Non-pigmented ciliary epithelial cell (primary cell): ENCODE data around the gene OR52E4.

Experiments
- DNase-seq: peaks from one replicate; pipeline ENCODE4 v3.0.0-alpha.2; 2010; ENCODE audit warnings: low read depth

OR52E4 gene

GRCh38 chr11:5880329-5880728 is at the start of gene OR52E4:
Gene OR52E4, plus strand, starts transcription at chr11:5880629. Its CDS starts 3,664 bp downstream, at chr11:5884293.
- no peak for DNase-seq

DNA sequence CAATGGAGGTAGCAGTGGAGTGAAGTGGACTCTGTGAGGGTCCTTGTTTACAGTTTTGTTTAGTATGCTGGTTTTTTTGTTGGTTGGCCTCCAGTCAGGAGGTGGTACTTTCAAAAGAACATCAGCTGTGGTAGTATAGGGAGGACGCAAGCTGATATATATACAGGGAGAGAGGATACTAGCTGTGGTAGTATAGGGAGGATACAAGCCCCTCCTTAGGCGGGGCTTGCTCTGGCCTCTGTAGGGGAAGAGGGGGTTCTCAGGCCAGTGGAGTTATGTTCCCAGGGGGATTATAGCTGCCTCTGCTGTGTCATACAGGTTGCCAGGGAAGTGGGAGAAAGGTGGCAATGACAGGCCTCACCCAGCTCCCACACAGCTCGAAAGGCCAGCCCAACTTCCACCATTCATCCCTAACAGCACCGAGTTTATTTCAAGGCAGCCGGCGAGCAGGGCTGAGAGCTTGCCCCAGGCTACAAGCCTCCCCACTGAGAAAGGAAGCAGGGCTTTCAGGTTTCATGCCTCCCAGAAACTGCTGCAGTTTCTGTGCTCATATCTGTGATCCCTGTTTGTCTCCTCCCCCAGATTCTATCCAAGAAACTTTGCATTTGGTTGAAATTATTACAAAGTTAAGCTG is 49.1 kb upstream of the OR52E4 start:
- no peak for DNase-seq

DNA sequence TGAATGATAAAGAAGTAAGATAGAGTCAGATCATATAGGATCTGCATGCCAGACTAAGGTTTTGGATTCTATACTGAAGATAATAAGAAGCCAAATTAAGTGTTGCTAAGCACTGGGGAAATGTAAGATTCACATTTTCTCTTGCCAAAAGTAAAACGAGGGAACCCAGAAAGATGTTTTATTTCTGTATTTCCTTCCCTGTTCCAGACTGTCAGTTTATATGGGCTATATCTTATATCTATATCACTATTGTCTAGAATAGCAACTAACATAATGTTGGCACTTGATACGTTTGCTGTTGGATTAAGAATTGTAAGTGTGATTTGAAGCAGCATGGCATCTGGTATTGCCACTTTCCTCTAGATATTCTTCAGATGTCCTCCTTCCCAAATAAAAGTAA is 47.0 kb upstream of the OR52E4 start:
- DNase-seq, result no peak

DNA sequence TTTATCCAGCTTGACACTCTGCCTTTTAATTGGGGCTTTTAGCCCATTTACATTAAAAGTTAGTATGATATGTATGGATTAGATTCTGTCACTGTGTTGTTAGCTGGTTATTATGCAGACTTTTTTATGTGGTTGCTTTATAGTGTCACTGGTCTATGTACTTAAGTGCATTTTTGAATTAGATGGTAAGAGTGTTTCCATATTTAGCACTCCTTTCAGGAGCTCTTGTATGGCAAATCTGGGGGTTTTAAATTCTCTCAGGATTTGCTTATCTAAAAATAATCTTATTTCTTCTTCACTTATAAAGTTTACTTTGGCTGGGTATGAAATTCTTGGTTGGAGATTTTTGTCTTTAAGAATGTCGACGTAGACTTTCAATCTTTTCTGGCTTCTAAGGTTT is 42.7 kb upstream of the OR52E4 start:
- no peak for DNase-seq

- no peak for DNase-seq
Measured at GRCh38 chr11:5841797-5842196, 38.6 kb upstream of the OR52E4 start, which contains the start of gene OR52E6. Gene OR52E6, minus strand, starts transcription at chr11:5841897. Its CDS starts 0 bp downstream, at chr11:5841897.

GRCh38 chr11:5846701-5847100 is 33.7 kb upstream of the OR52E4 start:
- no peak for DNase-seq

GRCh38 chr11:5847711-5848110 is 32.7 kb upstream of the OR52E4 start:
- no peak for DNase-seq

GRCh38 chr11:5851002-5851401 is 29.4 kb upstream of the OR52E4 start:
- no peak for DNase-seq

GRCh38 chr11:5857590-5857989 is 22.8 kb upstream of the OR52E4 start, which contains the start of gene OR52E8:
Gene OR52E8, minus strand, starts transcription at chr11:5857690. Its CDS starts 0 bp downstream, at chr11:5857690.
- DNase-seq, result no peak

DNA sequence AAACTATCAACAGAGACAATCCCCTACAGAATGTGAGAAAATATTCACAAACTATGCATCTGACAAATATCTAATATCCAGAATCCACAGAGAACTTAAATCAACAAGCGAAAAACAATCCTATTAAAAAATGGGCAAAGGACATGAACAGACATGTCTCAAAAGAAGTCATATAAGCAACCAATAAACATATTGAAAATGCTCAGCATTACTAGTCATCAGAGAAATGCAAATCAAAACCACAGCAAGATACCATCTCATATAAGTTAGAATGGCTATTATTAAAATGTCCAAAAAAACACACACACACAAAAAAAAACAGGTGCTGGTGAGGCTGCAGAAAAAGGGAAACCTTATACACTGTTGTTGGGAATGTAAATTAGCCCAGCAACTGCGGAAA is 14.6 kb upstream of the OR52E4 start:
- DNase-seq, result no peak

GRCh38 chr11:5878564-5878963 is 1.9 kb upstream of the OR52E4 start:
- no peak for DNase-seq

DNA sequence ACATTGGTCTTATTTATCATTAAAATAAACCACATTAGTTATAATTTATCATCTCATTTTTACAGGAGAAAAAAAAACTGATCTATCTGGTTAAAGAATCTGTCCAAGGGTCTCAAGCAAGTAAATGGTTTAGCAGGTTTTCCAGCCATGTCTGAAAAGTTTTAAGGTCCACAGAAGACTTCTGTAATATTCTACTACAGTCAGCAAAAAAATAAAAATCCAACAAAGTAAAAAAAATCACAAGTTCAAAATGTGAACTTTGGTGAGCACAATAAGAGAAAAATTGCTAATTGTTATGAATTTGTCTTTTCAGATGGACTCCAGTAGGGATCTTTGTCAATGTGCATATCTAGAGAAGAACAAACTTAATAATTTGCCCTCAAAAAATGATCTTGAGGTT is 1.3 kb downstream of the OR52E4 start:
- no peak for DNase-seq

DNA sequence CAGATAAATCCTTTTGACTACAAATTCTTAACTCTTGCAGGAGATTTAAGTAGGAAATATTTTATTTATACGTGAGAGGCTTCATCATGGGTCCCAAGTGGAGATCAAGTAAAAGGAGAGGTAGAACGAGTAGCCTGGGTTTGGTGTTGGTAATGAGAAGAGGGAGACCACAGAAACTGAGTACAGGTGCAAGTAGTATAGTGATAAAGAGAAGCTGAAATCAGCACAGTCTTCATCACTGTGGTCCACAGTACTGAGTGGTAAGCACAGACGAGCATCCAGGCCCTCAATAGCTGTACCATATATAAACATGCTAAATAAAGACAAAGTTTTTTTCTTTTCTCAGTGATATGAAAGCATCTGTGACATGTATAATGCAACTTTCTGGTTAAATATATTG is 6.7 kb downstream of the OR52E4 start:
- no peak for DNase-seq

DNA sequence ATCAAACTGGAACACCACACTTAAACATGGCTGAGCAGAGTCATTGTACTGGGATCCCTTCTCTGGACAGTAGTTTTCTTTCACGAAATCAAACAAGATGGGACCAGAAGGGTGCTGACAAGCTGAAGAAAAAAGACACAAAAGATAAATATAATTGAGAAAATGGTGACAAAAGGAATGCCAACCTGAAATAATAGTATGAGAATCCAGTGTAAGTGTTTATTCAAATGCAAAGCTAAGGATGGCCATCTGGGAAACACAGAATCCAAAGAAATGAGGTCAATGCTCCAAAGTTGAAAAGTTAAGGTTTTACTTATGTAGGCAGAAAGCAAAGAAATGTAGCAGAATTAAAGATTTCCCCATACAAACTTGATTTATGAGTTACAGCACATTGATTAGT is 7.2 kb downstream of the OR52E4 start:
- DNase-seq, result no peak

GRCh38 chr11:5891216-5891800 is 10.9 kb downstream of the OR52E4 start:
- DNase-seq, result no peak

GRCh38 chr11:5892908-5893307 is 12.5 kb downstream of the OR52E4 start, which contains the start of gene OR52E5:
Gene OR52E5, plus strand, starts transcription at chr11:5893208. Its CDS starts 7,569 bp downstream, at chr11:5900777.
- DNase-seq, result no peak

DNA sequence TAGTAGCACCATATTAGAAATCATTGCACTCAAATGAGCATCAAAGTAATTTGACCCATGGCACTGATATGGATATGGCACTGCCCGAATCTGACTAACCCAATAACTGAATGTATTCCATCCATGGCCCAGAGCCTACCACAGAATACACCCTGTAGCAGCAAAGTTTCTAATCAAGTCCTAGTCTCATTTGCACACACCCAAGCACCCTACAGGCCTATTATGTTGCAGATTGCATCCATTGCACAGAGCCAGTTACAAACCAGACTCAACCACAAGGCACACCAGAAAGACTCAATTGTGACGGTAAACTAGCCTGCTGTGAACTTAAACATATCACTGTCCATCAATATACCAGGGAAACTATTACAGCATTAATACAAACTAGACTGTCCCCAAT is 19.1 kb downstream of the OR52E4 start:
- DNase-seq, result no peak

DNA sequence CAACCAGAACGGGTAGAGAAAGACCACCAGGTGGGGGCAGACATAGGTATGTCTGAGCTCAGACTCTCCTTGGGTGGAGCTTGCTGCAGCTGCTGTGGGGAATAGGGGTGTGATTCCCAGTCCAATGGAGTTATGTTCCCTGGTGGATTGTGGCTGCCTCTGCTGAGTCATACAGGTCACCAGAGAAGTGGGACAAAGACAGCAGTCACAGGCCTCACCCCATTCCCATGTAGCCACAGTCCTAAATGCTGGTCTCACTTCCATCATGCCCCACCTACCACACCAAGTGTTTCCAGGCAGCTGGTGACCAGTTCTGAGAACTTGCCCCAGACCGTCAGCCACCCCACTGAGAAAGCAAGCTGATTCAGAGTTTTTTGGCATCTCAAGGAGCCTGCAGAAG is 30.1 kb downstream of the OR52E4 start:
- no peak for DNase-seq

DNA sequence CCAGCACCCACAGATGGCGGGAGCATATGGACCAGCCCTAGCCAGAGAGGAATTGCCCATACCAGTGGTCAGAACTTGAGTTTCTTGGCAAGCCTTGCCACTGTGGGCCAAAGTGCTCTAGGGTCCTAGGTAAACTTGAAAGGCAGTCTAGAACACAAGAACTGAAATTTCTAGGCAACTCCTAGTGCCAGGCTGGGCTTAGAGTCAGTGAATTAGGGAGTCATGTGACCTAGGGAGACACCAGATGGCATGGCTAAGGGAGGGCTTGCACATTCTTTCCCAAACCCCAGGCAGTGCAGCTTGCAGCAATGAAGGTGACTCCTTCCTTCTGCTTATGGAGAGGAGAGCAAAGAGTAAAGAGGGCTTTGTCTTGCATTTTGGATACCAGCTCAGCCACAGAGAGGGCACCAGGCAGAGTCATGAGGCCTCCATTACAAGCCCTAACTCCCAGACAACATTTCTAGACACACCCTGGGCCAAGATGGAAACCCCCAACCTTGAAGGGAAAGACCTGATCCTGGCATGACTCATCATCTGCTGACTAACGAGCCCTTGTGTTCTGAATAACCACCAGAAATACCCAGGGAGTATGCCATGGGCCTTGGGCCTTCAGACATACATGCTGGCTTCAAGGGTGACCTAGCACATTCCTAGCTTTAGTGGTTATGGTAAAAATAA is 42.5 kb downstream of the OR52E4 start:
- DNase-seq, result no peak

DNA sequence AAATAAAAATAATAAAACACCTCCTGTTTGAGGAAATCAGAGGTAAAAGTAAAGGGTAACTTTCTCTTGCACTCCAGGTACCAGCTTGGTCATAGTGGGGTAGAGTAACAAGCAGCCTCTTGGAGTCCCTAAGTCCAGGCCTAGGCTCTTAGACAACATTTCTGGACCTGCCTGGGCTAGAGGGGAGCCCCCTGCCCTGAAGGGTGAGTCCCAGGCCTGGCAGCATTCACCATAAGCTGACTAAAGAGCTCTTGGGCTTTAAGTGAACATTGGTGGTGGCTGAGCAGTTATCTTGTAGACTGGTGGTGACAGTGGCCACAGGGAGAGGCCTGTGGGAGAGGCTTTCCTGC is 43.0 kb downstream of the OR52E4 start:
- no peak for DNase-seq

- DNase-seq, result no peak
Measured at GRCh38 chr11:5923794-5924193, 43.4 kb downstream of the OR52E4 start.

DNA sequence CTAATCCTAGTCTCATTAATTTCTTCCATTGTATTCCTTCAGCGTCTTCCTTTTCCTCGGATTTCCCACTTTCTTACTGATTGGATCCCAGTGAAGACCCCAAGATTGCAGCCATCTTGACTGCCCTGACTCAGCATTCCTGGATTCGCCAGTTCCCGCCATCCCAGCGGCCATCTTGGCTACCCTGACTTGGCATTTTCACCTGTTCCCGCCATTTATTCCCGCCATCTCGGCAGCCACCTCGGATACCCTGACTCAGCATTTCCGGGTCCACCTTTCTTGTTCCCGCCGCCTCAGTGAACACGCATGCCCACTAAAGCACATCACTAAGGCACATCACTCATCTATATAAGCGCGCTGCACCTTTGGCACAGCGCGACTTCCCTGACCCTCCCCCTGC is 47.8 kb downstream of the OR52E4 start:
- DNase-seq, result no peak

- no peak for DNase-seq
Measured at GRCh38 chr11:5928811-5929210, 48.4 kb downstream of the OR52E4 start.
